Measurements from ENCODE around the gene DAAM2.

- TF ChIP-seq CTCF (conservative IDR thresholded peaks at IDR 0.05) = no peak
- TF ChIP-seq ZFX (IDR thresholded peaks at IDR 0.05) = no peak
Measured at GRCh38 chr6:39906318-39906761, 114.2 kb downstream of the DAAM2 start.

Measured in C4-2B (cell line).